ENCODE data around the gene STOM. TPM values are rescaled to one million over a fixed set of nuclear protein-coding genes. Genes with fewer than 3 reads are reported as not detected.
A peak's percentile ranks its signal among the peaks of the same experiment; 100 is the strongest.

Gene STOM
- total RNA-seq, 1 donor: 114 TPM

DNA sequence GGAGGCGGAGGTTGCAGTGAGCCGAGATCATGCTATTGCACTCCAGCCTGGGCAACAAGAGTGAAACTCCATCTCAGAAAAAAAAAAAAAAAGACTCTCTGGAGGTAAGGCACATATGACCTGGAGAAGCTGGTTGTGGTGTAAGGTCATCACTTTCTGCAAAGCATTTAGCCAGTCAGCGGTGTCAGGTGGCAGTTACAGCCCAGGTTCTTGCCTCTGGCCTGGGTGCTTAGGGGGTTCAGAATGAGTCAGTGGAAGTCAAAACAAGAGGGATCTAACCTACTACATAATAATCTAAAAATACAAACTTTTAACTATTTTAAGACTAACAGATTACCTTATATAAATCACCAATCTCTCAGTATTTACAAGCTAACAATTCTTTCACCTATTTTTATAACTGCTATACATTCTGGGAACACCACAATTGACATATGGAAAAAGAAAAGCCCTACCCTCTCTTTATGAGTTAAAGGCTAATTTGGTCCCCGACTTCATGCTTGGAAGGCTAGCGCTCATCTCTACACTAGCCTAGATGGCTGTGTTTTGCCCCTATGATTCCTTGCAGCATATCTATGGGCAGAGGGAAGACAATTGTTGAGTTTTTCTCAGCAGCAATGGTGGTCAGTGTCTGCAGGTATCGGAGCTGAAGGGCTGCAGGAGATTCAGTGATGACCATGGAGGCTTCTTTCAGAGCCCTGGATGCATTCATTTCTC, 29.2 kb downstream of the STOM start:
- Histone ChIP-seq H3K36me3 (ENCODE audit: insufficient read depth, low read length) (peaks cover 57% of the 10 kb centered on the region), H3K4me2 (ENCODE audit: insufficient read depth, low read length) (no peak overlapping the region)
- TF ChIP-seq, protein P1, sequence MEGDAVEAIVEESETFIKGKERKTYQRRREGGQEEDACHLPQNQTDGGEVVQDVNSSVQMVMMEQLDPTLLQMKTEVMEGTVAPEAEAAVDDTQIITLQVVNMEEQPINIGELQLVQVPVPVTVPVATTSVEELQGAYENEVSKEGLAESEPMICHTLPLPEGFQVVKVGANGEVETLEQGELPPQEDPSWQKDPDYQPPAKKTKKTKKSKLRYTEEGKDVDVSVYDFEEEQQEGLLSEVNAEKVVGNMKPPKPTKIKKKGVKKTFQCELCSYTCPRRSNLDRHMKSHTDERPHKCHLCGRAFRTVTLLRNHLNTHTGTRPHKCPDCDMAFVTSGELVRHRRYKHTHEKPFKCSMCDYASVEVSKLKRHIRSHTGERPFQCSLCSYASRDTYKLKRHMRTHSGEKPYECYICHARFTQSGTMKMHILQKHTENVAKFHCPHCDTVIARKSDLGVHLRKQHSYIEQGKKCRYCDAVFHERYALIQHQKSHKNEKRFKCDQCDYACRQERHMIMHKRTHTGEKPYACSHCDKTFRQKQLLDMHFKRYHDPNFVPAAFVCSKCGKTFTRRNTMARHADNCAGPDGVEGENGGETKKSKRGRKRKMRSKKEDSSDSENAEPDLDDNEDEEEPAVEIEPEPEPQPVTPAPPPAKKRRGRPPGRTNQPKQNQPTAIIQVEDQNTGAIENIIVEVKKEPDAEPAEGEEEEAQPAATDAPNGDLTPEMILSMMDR (IDR thresholded peaks at IDR 0.05; ENCODE audit: extremely low read depth, low read depth, low read length): no peak

GRCh38 chr9:121339437-121339836, 30.6 kb downstream of the STOM start:
- Histone ChIP-seq H3K79me2 (ENCODE audit: insufficient read depth, low read length) (no peaks in the 10 kb centered on the region), H3K4me2 (ENCODE audit: insufficient read depth, low read length) (no peak overlapping the region), H3K27ac (ENCODE audit: low read depth, low read length) (no peak overlapping the region), H3K4me3 (ENCODE audit: insufficient read depth, low read length) (no peak overlapping the region), H3K4me1 (ENCODE audit: insufficient read depth, low read length) (peaks cover 10% of the 10 kb centered on the region), H4K20me1 (ENCODE audit: insufficient read depth, low read length) (no peaks in the 10 kb centered on the region), H3K36me3 (ENCODE audit: insufficient read depth, low read length) (peaks cover 55% of the 10 kb centered on the region), H3K9me3 (ENCODE audit: low read depth, low read length) (no peaks in the 10 kb centered on the region), H3K27me3 (ENCODE audit: insufficient read depth, low read length) (no peaks in the 10 kb centered on the region), H2AFZ (ENCODE audit: low read length) (no peak overlapping the region)
- DNase-seq (ENCODE audit: insufficient read length, low spot score, missing footprints): no peak
- TF ChIP-seq, protein P1 (IDR thresholded peaks at IDR 0.05; ENCODE audit: extremely low read depth, low read depth, low read length): no peak

More for the DNA sequence above, 29.2 kb downstream of the STOM start:
- Histone ChIP-seq H3K27ac (ENCODE audit: low read depth, low read length) (no peak overlapping the region), H3K27me3 (ENCODE audit: insufficient read depth, low read length) (no peaks in the 10 kb centered on the region), H2AFZ (ENCODE audit: low read length) (no peak overlapping the region), H3K9me3 (ENCODE audit: low read depth, low read length) (no peaks in the 10 kb centered on the region), H4K20me1 (ENCODE audit: insufficient read depth, low read length) (no peaks in the 10 kb centered on the region), H3K4me3 (ENCODE audit: insufficient read depth, low read length) (no peak overlapping the region), H3K4me1 (ENCODE audit: insufficient read depth, low read length) (no peaks in the 10 kb centered on the region), H3K79me2 (ENCODE audit: insufficient read depth, low read length) (no peaks in the 10 kb centered on the region)
- no peak for DNase-seq (ENCODE audit: insufficient read length, low spot score, missing footprints)

DNA sequence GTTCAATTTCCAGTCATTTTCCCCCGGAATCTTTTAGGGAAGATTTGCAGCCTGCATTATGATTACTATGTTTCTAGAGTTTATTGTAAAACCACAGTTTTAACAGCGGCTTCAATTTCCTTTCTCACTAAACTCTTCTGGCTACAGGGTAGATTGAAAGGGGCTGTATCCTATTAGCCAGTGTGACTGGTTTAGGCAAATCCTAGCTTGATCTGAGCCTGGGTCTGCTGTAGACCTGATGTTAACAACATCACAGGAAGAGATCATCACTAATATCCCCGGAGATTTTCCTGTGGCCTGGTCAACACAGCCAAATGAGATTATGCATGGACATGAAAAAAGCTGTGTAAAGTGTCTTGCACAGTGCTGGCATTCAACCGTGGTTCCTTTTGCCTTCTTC, 33.4 kb downstream of the STOM start:
- DNase-seq (ENCODE audit: insufficient read length, low spot score, missing footprints): no peak
- Histone ChIP-seq H3K4me1 (ENCODE audit: insufficient read depth, low read length) (peaks cover 23% of the 10 kb centered on the region), H4K20me1 (ENCODE audit: insufficient read depth, low read length) (no peaks in the 10 kb centered on the region), H3K9me3 (ENCODE audit: low read depth, low read length) (no peaks in the 10 kb centered on the region), H3K36me3 (ENCODE audit: insufficient read depth, low read length) (peaks cover 66% of the 10 kb centered on the region), H3K4me2 (ENCODE audit: insufficient read depth, low read length) (no peak overlapping the region), H3K27ac (ENCODE audit: low read depth, low read length) (no peak overlapping the region), H3K4me3 (ENCODE audit: insufficient read depth, low read length) (no peak overlapping the region), H2AFZ (ENCODE audit: low read length) (no peak overlapping the region), H3K27me3 (ENCODE audit: insufficient read depth, low read length) (no peaks in the 10 kb centered on the region), H3K79me2 (ENCODE audit: insufficient read depth, low read length) (no peaks in the 10 kb centered on the region)
- TF ChIP-seq, protein P1 (IDR thresholded peaks at IDR 0.05; ENCODE audit: extremely low read depth, low read depth, low read length): no peak

GRCh38 chr9:121333950-121334773, 35.9 kb downstream of the STOM start:
- Histone ChIP-seq H3K4me1 (ENCODE audit: insufficient read depth, low read length) (peaks cover 27% of the 10 kb centered on the region), H3K36me3 (ENCODE audit: insufficient read depth, low read length) (peaks cover 71% of the 10 kb centered on the region), H3K27me3 (ENCODE audit: insufficient read depth, low read length) (no peaks in the 10 kb centered on the region), H3K4me3 (ENCODE audit: insufficient read depth, low read length) (no peak overlapping the region), H3K9me3 (ENCODE audit: low read depth, low read length) (no peaks in the 10 kb centered on the region), H4K20me1 (ENCODE audit: insufficient read depth, low read length) (peaks cover under 1% of the 10 kb centered on the region), H3K79me2 (ENCODE audit: insufficient read depth, low read length) (no peaks in the 10 kb centered on the region), H3K4me2 (ENCODE audit: insufficient read depth, low read length) (peak overlapping the region; percentile 13), H3K27ac (ENCODE audit: low read depth, low read length) (peak overlapping the region; percentile 62), H2AFZ (ENCODE audit: low read length) (no peak overlapping the region)
- DNase-seq (ENCODE audit: insufficient read length, low spot score, missing footprints): peak; percentile 65
- TF ChIP-seq, protein P1 (IDR thresholded peaks at IDR 0.05; ENCODE audit: extremely low read depth, low read depth, low read length): no peak
